GOT3 (cell line): ENCODE measurements around the gene SLIT3.

Source experiments
- DNase-seq: peaks from one replicate; lab custom pipeline; 2025; ENCODE audit warnings: mixed read lengths; lab: John Stamatoyannopoulos, UW

Gene SLIT3

DNA sequence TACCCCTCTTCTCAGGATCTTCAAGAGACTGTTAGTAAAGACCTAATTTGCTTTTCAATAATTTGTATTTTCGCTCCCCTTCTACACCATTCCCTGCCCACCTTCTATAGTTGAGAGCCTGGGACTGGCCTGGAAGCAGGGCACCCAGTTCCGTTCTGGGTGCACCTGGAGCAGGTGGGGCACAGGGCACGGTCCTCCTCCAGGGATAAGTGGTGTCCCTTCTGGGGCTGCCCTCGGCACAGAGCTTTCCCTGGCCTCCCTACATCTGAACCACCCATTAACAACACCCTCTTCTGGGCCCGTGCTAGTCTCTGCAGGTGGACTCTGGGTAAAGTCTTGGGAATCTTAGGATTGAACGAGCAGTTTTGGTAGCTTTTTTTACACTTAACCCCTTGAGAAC, 628.9 kb downstream of the SLIT3 start:
- no peak for DNase-seq

DNA sequence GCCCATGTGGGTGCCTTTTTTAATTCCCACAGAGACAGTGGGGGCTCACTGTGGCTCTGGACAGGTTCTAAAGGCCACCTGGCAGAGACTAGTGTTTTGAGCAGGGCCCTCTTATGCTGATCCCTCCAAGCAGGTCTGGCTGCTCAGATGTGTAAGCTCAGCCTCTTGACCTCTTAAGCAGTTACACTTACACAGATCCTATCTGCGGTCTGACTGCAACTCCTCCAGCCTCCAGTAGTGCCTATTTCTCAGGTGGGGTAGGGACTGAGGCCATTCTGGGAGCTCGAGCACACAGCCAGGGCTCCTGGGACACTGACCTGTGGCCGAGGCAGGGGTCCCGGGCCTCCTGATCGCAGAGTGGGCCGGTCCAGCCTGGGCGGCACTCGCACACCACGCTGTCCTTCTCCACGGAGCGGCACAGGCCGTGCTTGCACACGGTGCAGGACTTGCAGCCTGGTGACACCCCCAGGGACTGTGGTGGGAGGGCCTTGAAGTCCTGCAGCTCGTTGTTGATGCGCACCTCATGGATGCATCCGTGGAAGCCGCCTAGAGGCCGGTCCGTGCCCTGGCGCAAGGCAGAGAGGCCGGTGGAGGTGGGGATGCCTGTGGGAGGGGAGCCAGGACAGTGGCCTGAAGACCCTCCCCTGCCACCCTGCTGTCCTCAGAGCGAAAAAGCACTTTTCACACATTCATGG, 629.9 kb downstream of the SLIT3 start:
- DNase-seq = no peak

DNA sequence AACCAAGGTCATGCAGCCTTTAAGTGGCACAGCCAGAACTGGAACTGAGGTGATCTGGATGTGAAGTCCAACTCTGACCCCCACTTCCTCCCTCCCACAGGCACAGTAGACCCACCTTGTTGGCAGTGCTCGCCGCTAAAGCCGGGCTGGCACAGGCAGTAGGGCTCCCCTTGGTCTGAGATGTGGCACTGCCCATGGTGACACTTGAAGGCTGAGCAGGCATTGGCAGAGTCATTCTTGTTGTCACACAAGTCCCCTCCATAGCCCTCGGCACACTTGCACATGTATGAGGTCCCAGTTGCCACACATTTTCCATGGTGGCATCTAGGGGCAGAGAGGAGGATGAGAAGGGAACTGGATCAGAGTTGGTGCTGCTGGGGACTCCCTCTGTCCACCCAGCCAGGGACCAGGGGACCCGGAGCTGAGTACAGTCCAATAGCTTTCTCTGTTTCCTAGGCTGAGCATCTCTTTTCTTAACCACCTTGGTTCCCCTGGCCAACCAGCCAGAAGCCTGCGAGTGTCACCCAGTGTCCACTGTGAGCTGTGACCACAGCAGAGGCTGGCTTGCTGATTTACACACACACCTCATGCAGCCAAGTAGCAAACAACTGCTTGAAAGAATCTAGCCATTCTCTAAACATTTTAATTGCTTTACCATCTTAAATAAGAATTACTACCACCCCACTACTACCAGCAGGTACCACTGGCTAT, 631.1 kb downstream of the SLIT3 start:
- no peak for DNase-seq

DNA sequence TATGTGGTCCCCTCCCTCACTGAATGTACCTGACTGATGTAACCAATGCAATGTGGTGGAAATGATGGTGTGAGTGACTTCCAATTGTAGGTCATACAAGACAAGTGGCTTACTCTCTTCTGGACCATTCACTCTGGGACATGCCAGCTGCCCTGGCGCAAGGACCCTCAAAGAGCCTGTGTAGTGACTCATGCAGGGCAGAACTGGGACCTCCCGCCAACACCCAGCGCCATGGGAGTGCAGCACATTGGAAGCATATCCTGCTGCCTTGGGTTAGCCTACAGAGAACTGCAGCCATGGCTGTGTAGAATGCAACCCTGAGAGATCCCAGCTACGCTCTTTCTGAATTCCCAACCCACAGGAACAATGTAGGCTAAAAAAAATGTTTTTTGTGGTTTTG, 631.8 kb downstream of the SLIT3 start:
- no peak for DNase-seq

DNA sequence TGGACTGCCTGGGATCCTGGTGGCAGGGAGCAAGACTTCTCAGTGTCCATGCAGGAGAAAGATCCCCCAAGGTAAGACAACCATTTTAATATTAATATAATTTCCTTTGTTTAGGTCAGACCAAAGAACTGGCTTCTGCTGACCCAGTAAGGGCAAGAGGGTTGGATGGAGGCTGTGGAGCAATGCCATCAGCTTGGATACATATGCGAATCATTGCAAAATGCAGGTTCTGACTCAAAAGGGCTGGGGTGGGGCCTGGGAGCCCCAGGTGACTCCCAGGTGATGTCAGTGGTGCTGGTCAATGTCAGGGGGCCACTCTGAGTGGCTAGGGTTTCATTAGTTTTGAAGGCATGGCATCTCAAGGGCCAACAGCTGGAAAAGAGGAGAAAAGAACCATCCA, 632.9 kb downstream of the SLIT3 start:
- no peak for DNase-seq

DNA sequence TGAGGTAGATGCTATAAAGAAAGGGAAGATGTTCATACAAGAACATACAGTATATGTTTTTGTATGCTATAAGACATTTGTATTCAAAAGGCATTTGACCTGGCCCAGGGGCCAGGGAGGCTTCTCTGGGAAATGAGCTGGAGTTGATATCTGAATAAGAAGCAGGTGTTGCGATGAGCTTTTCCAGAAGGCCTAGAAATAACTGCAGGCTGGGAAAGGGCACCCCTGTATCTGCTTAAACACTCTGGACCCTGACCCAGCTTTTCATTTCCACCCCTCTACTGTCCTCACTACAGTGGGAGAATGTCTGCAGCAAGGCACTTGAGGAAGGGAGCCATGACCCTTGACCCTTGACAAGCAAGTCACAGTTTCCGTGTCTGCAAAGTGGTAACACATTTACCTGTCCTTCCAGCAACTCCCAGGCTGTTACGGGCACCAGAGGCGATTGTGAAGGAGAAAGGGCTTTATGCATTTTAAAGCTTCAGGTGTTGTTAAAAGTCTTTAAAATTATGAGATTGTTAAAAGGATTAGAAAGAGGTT, 633.6 kb downstream of the SLIT3 start:
- no peak for DNase-seq

DNA sequence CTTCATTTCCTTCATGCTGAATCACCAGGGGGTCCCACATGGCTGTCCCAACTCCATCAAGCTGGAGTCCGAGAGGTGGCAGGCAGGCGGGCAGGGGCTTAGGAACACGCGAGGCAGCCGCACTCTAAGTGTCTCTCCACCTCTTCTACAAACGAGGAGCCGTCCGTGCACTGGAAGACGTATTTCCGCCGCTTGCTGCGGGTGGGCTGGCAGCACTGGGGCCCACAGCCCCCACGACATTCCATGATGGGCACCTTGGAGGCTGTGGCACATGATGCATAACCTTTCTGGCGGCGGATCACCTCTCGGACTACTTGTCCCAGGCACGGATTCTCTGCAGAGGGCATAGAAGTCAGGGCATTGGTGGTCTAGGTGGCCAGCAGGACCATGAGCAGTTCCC, 634.6 kb downstream of the SLIT3 start:
- DNase-seq = no peak

DNA sequence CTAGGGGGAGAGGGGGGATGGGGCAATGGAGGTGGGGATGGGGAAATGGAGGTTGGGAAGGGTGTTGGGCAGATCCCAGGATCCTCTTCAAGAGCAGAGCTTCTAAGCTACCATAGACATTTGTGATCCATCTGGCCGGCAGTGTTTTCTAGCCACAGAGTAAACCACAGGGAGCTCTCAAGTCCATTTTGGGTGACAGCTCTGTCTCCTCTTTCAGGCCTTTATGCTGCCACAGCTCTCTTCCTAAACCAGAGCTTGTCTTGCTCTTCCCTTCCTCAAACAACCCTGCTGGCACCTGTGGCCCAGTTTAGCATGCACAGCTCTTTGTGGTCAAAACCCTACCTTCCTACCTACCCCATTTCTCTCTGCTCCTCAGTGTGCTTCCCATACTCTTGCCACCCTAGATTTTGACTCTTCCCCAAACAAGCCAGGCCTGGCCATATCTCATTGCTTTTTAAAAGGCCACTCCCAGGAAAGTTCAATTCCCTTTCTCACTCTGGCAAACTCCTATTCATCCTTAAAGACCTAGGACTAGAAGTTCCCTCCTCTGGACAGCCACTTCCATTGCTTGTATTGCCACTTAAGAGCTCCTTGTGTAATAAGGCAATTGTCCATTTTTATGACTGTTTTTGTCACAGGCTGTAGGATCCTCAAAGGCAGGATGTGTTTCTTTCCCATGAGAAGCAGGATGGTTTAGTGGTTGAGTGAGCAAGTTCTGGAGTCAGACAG, 637.5 kb downstream of the SLIT3 start:
- no peak for DNase-seq

DNA sequence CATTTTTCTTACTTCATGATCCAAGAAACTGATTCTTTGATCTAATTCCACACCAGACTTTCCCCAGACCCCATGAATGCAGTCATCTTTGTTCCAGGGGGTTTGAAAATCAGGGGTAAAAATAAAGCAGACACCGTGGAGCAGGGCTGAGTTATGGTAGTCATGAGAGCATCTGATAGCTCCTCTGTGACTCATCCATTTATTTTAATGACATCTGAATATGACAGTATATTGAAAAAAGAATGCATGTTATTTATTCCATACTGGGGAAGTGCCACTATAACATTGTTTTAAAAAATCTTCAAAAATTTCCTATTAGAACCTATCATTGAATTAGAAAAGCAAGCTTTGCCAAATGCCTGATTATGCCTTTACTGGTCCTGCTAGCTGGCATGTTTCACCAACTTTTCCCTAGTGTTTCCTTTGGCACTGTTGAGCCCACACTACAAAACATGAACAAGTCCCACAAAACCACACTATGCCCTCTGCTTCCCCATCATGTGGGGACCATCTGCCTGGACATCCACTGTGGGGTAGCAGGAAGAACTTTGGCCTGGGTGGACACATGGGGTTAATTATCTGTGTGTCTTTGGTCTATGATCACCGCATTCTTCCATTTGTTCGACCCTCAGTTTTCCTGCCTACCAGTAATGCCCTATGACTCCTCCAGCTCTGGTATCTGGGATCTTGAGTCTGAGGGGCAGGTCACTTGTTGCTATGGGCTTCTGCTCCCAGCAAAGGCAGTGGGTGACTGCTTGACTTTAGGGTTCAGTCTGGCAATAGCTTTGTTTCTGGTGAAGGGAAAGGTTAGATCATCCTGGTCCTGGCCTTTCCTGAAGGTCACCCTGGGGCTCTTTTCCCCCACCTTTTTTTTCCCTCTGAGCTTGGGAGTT, 639.1 kb downstream of the SLIT3 start:
- DNase-seq = no peak

DNA sequence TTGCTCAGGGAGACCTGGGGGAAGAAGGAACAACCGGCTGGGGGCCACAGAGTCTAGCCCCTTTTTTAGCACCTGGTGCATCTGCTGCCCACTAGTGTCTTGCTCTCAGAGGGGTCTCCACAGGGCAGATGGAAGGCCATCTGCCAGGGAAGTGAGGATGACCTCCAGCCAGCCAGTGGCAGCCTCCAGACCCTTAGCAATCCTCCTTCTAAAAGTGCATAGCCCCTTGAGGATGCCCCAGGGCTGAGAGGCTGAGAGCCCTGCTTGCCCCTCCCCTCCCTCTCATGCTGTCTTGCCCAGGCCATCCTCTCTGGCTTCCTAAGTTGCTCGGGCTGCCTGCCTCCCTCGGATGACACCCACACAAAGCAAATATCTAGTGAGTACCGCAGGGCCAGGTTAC, 640.2 kb downstream of the SLIT3 start:
- DNase-seq = no peak

DNA sequence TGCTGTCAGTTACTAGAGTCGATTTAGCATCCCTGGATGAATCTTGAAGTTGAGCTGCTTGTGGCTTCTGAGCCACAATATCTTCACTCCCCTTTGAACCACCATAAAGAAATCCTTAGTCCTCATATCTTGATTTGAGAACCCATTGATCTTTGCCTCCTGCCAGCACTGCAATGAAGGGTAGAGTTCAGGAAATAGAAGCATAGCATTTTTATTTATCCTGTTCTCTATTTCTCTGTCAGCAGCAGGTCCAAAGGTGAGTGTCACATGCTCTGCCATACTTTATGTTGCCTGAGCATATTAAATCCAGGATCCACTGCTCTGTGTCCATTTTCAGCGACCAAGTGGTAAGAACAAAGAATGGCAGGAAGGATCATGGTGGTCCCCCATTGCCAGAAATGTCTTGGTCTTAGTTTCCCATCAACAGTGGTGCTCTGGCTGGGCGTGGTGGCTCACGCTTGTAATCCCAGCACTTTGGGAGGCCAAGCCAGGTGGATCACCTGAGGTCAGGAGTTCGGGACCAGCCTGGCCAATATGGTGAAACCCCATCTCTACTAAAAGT, 641.6 kb downstream of the SLIT3 start:
- no peak for DNase-seq

DNA sequence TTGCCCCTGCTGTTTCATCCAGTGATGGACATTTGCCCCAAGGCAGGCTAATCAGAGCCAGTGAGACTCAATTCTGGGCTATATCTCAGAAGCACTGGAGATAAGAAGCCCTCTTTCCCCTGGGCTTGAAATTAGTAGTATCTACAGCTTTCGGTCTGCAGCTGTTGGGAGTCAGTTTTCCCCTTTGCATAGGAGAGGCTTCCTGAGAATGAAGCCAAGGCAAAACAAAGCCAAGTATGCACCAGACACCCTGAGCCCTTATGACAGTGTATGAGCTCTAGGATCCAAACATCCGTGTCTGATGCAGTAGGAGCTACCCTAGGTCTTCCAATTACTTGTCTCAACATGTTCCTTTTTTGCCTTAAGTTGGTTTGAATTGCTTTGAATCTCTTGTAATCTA, 642.5 kb downstream of the SLIT3 start:
- no peak for DNase-seq

DNA sequence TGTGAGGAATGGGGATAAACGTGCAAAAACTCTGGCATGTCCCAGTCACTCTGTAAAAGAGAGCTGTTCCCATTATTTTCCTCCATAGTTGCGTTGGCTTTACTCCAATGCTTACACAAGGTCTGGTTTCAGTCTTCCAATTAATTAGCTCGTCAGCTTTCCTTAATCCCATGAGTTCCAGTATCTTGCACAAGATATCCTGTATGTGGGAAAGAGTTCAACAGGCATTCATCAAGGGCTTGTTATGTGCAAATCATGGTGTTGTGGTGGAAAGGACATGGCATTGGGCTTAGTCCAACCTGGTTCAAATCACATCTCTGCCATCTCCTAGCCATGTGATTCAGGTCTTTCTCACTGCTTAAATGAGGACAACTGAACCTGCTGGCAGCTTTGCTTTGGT, 644.3 kb downstream of the SLIT3 start:
- DNase-seq = no peak

DNA sequence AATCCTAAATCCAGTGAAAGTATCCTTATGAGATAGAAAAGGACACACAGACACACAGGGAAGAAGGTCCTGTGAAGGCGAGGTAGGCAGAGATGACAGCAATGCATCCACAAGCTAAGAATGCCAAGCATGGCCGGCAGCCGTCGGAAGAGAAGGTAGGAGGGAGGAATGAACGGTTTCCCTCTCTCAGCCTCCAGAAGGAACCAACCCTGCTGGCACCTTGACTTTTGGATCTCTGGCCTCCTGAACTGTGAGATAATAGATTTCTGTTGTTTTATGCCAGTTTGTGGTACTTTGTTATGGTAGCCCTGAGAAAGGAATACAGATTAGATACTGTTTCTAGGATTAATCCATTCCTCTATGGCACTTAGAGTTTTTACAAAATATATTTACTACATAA, 645.6 kb downstream of the SLIT3 start:
- no peak for DNase-seq

DNA sequence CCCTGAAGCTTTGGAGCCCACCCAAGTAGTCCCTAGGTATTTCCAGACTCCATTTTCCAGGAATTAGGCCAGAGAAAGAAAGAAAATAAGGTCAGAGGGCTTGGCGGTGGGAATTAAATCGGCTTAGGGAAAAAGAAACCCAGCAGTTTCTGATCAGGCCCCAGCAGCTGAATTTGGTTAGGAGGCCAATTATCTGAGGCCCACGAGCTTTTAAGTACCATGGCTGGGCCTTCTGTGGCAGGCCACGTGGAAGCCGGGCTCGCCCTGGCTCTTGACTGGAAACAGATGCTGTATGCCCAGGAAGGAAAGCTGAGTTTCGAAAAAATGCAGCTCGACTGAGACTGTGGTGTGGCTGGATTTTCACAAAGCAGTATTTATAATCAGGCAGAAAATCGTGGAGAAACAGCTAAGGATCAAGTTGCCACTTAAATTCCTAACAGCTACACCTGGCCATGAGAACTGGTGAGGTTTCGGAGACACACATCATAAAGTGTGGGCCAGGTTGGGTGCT, 646.7 kb downstream of the SLIT3 start:
- no peak for DNase-seq

DNA sequence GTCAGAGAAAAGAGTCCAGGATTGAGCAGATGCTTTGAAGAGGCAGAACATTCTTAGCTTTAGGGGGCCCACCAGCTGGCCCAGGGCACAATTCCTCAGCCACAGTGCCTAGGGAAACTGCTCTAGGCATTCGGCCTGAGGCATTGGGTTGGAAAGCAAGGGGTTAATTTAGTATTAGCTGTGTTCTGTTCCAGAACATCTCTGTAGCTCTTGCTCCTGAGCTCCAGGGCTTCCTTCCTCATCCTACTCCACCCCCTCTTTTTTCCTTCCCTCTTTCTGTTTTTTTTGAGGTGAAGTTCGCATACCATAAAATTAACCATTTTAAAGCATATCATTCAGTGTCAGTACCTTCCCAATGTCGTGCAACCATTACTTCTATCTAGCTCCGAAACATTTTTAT, 647.3 kb downstream of the SLIT3 start:
- DNase-seq = no peak

DNA sequence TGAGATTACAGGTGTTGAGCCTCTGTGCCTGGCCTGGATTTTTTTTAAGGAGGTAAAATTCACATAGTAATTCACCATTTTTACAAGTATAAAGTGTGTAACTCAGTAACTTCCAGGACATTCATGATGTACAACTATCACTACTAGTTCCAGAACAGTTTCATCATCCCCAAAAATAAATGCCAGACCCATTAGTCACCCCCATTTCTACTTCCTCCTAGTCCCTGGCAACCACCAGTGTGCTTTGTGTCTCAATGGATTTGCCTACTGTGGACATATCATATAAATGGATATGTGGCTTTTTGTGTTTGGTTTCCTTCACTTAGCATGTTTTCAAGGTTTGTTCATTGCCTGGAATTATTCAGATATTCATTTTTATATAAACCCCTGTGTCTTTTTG, 649.3 kb downstream of the SLIT3 start:
- peak; percentile 49 for DNase-seq

DNA sequence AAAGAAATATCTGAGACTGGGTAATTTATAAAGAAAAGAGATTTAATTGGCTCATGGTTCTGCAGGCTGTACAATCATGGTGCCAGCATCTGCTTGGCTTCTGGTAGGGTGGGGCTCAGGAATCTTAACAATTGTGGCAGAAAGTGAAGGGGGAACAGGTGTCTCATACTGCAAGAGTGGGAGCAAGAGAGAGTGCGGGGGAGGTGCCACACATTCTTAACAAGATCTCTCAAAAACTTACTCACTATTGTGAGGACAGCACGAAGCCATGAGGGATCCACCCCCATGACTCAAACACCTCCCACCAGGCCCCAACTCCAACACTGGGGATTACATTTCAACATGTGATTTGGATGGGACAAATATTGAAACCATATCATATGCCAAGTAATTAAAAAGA, 651.6 kb downstream of the SLIT3 start:
- DNase-seq = no peak

DNA sequence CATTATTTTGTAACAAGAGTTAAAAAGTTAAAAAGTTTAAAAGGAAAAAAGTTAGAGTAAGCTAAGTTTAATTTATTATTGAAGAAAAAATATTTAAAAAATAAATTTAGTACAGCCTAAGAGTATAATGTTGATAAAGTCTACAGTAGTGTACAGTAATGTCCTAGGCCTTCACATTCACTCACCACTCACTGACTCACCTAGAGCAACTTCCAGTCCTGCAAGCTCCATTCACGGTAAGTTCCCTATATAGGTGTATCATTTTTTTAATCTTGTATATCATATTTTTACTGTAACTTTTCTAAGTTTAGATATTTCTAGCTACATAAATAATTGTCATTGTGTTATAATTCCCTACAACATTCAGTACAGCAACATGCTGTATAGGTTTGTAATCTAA, 652.4 kb downstream of the SLIT3 start:
- no peak for DNase-seq

DNA sequence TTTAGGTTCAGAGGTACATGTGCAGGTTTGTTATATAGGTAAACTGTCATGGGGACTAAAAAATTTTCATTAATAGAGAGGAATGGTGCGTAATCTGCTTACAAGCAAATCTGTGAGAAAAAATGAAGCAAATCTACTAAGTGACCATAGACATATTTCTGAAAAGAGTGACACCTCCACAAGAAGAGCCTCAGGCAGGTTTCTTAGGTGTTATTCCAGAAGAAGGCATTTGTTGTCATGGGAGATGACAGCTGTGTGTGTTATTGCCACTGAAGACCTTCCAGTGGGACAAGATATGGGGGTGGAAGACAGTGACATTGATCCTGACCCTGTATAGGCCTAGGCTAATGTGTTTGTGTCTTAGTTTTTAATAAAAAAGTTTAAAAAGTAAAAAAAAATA, 652.9 kb downstream of the SLIT3 start:
- no peak for DNase-seq

DNA sequence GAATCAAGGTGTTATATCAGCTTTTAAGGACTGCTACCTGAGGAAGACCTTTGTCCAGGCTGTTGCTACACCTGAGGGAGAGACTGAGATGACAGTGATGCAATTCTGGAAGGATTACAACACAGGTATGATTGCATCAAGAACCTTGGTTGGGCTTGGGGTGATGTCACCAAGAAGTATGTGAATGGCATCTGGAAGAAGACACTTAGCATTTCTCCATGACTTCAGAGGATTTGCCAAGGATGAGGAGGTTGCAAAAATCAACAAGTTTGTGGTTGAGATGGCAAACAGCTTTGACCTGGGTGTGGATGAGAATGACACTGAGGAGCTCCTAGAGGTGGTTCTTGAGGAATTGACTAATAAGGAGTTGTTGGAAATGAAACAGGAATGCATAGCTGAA, 653.9 kb downstream of the SLIT3 start:
- no peak for DNase-seq
